Measurements from ENCODE around the gene SCD.

SCD gene

DNA sequence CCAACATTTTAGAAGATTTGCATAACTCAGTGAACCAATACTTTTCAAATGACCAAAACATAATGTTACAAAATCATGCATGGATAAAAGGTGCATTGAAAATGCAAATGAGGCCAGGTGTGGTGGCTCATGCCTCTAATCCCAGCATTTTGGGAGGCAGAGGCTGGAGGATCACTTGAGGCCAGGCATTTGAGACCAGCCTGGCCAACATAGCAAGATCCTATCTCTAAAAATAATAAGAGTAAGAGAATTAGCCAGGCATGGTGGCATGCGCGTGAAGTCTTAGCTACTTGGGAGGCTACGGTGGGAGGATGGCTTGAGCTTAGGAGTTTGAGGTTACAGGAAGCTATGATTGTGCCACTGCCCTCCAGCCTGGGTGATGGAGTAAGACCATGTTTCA lies 33.4 kb downstream of the SCD start:
- H3K4me3 Mint-ChIP-seq, result no peak overlapping the region
- no peak for DNase-seq (ENCODE audit: low spot score in 2 of 2)
- peaks cover 26% of the 10 kb centered on the region for H3K27me3 Mint-ChIP-seq
- H3K4me1 Mint-ChIP-seq, result peaks cover 9% of the 10 kb centered on the region
- no peak for ATAC-seq (ENCODE audit: low read depth)
- peaks cover 12% of the 10 kb centered on the region for H3K36me3 Mint-ChIP-seq
- no peak overlapping the region for H3K27ac Mint-ChIP-seq
- no peaks in the 10 kb centered on the region for H3K9me3 Mint-ChIP-seq

- ATAC-seq (ENCODE audit: low read depth), result no peak
- Mint-ChIP-seq H3K4me3 (no peak overlapping the region), H3K27ac (no peak overlapping the region), H3K4me1 (peaks cover 7% of the 10 kb centered on the region), H3K27me3 (peaks cover 30% of the 10 kb centered on the region), H3K36me3 (peaks cover 12% of the 10 kb centered on the region), H3K9me3 (no peaks in the 10 kb centered on the region)
- no peak for DNase-seq (ENCODE audit: low spot score in 2 of 2)
Measured at GRCh38 chr10:100382553-100382952, 35.5 kb downstream of the SCD start.

DNA sequence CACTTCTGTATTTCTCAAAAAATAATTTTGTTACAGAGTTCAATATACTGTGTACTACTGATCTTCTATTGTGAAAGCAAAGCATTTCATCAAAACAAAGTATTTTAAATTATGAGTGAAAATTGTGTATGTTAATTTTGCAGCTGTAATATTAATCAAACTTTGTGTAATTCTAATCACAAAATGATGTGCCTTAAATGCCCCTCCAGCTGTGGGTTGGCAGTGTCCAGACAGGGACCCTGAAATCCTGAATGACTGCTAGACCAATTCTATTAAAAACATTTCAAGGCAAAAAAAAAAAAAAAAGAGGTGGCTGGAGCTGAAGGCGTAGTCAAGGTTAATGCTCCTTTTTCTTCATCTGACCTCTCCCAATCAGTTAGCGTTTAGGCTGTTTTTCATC lies 36.2 kb downstream of the SCD start:
- H3K9me3 Mint-ChIP-seq, result no peaks in the 10 kb centered on the region
- ATAC-seq (ENCODE audit: low read depth), result no peak
- H3K27me3 Mint-ChIP-seq, result peaks cover 31% of the 10 kb centered on the region
- H3K4me1 Mint-ChIP-seq, result peaks cover 4% of the 10 kb centered on the region
- no peak overlapping the region for H3K4me3 Mint-ChIP-seq
- no peak for DNase-seq (ENCODE audit: low spot score in 2 of 2)
- H3K36me3 Mint-ChIP-seq, result peaks cover 15% of the 10 kb centered on the region
- no peak overlapping the region for H3K27ac Mint-ChIP-seq

GRCh38 chr10:100391163-100392002 lies 44.4 kb downstream of the SCD start:
- no peaks in the 10 kb centered on the region for H3K9me3 Mint-ChIP-seq
- ATAC-seq (ENCODE audit: low read depth) (no peak), DNase-seq (ENCODE audit: low spot score in 2 of 2) (no peak)
- H3K27ac Mint-ChIP-seq, result no peak overlapping the region
- peaks cover 3% of the 10 kb centered on the region for H3K36me3 Mint-ChIP-seq
- no peak overlapping the region for H3K4me3 Mint-ChIP-seq
- no peaks in the 10 kb centered on the region for H3K4me1 Mint-ChIP-seq
- peaks cover 3% of the 10 kb centered on the region for H3K27me3 Mint-ChIP-seq

GRCh38 chr10:100392686-100393003 lies 45.6 kb downstream of the SCD start:
- peaks cover 2% of the 10 kb centered on the region for H3K36me3 Mint-ChIP-seq
- no peak overlapping the region for H3K27ac Mint-ChIP-seq
- no peak overlapping the region for H3K4me3 Mint-ChIP-seq
- H3K4me1 Mint-ChIP-seq, result no peaks in the 10 kb centered on the region
- H3K9me3 Mint-ChIP-seq, result no peaks in the 10 kb centered on the region
- DNase-seq (ENCODE audit: low spot score in 2 of 2) (no peak), ATAC-seq (ENCODE audit: low read depth) (no peak)
- H3K27me3 Mint-ChIP-seq, result peaks cover 2% of the 10 kb centered on the region

DNA sequence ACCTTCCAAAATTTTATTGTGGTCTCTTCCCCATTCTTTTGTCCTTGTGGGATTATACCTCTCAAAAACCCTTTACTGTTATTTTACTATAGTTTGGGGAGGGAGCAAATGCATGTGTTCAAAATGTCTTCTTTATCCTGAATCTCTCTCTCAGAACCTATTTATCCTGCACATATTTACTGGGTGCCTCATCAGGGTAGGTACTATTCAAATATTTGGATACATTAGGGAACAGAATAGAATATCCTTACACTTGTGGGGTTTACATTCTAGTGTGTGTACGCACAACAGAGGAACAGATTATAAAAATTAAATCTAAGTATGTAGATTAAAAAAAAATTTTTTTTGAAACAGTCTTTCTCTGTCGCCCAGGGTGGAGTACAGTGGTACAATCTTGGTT lies 48.6 kb downstream of the SCD start:
- Mint-ChIP-seq H3K4me3 (no peak overlapping the region), H3K9me3 (no peaks in the 10 kb centered on the region), H3K4me1 (no peaks in the 10 kb centered on the region), H3K27me3 (no peaks in the 10 kb centered on the region), H3K27ac (no peak overlapping the region), H3K36me3 (no peaks in the 10 kb centered on the region)
- ATAC-seq (ENCODE audit: low read depth) (no peak), DNase-seq (ENCODE audit: low spot score in 2 of 2) (no peak)

- Mint-ChIP-seq H3K27ac (no peak overlapping the region), H3K4me3 (no peak overlapping the region), H3K27me3 (peaks cover 2% of the 10 kb centered on the region), H3K4me1 (no peaks in the 10 kb centered on the region), H3K36me3 (no peaks in the 10 kb centered on the region), H3K9me3 (no peaks in the 10 kb centered on the region)
- ATAC-seq (ENCODE audit: low read depth) (no peak), DNase-seq (ENCODE audit: low spot score in 2 of 2) (no peak)
Measured at GRCh38 chr10:100396605-100397004, 49.6 kb downstream of the SCD start.

- Mint-ChIP-seq H3K4me1 (no peaks in the 10 kb centered on the region), H3K4me3 (no peak overlapping the region), H3K27ac (no peak overlapping the region), H3K9me3 (no peaks in the 10 kb centered on the region), H3K27me3 (peaks cover 2% of the 10 kb centered on the region), H3K36me3 (no peaks in the 10 kb centered on the region)
- DNase-seq (ENCODE audit: low spot score in 2 of 2) (no peak), ATAC-seq (ENCODE audit: low read depth) (no peak)
Measured at GRCh38 chr10:100401631-100402328, 54.7 kb downstream of the SCD start.

DNA sequence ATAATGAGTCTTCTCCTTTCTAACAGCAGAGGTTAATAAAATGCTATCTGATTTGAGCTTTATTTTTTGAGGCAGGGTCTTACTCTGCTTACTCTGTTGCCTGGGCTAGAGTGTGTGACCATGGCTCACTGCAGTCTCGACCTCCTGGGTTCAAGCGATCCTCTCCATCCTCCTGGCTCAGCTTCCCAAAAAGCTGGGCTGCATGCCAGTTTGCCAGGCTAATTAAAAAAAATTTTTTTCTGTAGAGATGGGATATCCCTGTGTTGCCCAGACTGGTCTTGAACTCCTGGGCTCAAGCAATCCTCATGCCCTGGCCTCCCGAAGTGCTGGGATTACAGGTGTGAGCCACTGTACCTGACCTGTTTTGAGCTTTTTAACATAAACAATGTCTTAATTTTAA lies 56.7 kb downstream of the SCD start:
- Mint-ChIP-seq H3K9me3 (no peaks in the 10 kb centered on the region), H3K27ac (no peak overlapping the region), H3K4me1 (no peaks in the 10 kb centered on the region), H3K27me3 (peaks cover 2% of the 10 kb centered on the region), H3K36me3 (no peaks in the 10 kb centered on the region), H3K4me3 (no peak overlapping the region)
- no peak for DNase-seq (ENCODE audit: low spot score in 2 of 2)
- ATAC-seq (ENCODE audit: low read depth), result no peak

DNA sequence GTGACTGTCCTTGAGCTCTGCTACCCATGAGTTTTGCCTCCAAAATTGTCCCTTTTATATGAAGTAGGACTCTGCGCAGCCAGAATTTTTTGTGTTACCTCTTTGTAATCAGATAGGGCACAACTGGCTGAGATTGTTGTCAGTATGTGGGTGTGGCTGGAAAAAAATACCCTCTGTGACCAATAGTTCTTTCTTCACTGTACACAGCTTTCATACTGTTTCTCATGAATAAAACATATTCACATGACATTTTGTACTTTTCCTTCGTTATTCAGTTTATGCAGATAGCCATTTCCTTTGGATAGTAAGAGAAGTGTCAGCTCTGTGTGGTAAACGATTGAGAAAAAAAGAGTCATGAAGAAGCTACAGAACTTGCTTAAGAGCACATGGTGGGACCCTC lies 66.1 kb downstream of the SCD start:
- no peaks in the 10 kb centered on the region for H3K4me1 Mint-ChIP-seq

More for the DNA sequence above, 66.1 kb downstream of the SCD start:
- ATAC-seq (ENCODE audit: low read depth), result no peak
- Mint-ChIP-seq H3K36me3 (no peaks in the 10 kb centered on the region), H3K9me3 (peaks cover 1% of the 10 kb centered on the region), H3K27me3 (peaks cover 12% of the 10 kb centered on the region), H3K4me3 (no peak overlapping the region), H3K27ac (no peak overlapping the region)
- DNase-seq (ENCODE audit: low spot score in 2 of 2), result no peak
